Measurements from ENCODE around the gene UNC93A. TPM values are rescaled to one million over a fixed set of nuclear protein-coding genes. Genes with fewer than 3 reads are reported as not detected.
"Not testable (repeated sequence)": the region's sequence is repeated elsewhere in the genome, so short reads cannot be mapped to it uniquely, and the experiment has no call there.

The UNC93A gene
- total RNA-seq, 1 donor from 2014 or later, result not detected

DNA sequence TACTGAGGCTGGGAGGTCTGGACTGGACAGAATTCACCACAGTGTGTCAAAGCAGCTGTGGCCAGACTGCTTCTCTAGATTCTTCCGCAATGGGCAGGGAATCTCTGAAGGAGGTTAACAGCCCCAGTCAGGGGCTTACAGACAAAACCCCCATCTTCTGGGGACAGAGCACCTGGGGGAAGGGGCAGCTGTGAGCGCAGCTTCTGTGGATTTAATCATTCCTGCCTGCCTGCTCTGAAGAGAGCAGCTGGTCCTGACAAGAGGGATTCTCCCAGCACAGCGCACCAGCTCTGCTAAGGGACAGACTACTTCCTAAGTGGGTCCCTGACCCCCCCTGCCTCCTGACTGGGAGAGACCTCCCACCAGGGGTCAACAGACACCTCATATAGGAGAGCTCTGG is 32.5 kb upstream of the UNC93A start:
- TF ChIP-seq, protein P1, sequence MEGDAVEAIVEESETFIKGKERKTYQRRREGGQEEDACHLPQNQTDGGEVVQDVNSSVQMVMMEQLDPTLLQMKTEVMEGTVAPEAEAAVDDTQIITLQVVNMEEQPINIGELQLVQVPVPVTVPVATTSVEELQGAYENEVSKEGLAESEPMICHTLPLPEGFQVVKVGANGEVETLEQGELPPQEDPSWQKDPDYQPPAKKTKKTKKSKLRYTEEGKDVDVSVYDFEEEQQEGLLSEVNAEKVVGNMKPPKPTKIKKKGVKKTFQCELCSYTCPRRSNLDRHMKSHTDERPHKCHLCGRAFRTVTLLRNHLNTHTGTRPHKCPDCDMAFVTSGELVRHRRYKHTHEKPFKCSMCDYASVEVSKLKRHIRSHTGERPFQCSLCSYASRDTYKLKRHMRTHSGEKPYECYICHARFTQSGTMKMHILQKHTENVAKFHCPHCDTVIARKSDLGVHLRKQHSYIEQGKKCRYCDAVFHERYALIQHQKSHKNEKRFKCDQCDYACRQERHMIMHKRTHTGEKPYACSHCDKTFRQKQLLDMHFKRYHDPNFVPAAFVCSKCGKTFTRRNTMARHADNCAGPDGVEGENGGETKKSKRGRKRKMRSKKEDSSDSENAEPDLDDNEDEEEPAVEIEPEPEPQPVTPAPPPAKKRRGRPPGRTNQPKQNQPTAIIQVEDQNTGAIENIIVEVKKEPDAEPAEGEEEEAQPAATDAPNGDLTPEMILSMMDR (IDR thresholded peaks at IDR 0.05), result no peak
- H3K36me3 Mint-ChIP-seq (ENCODE audit: low read depth), result no peaks in the 10 kb centered on the region
- DNase-seq (no peak), ATAC-seq (ENCODE audit: low read depth) (no peak)
- peaks cover 13% of the 10 kb centered on the region for H3K9me3 Mint-ChIP-seq
- no peaks in the 10 kb centered on the region for H3K4me1 Mint-ChIP-seq
- H3K27ac Mint-ChIP-seq, result no peak overlapping the region
- POLR2A ChIA-PET, result no interaction called here
- H3K27me3 Mint-ChIP-seq, result peaks cover 30% of the 10 kb centered on the region
- H3K4me3 Mint-ChIP-seq, result no peak overlapping the region
- CTCF ChIA-PET, result interaction anchor here (0.6 kb wide), 1 partner anchor 29 kb away, joined by 3 read pairs; no protein-coding TSS in a partner anchor
- intact Hi-C loops (cut with micrococcal nuclease), result no loop called here

DNA sequence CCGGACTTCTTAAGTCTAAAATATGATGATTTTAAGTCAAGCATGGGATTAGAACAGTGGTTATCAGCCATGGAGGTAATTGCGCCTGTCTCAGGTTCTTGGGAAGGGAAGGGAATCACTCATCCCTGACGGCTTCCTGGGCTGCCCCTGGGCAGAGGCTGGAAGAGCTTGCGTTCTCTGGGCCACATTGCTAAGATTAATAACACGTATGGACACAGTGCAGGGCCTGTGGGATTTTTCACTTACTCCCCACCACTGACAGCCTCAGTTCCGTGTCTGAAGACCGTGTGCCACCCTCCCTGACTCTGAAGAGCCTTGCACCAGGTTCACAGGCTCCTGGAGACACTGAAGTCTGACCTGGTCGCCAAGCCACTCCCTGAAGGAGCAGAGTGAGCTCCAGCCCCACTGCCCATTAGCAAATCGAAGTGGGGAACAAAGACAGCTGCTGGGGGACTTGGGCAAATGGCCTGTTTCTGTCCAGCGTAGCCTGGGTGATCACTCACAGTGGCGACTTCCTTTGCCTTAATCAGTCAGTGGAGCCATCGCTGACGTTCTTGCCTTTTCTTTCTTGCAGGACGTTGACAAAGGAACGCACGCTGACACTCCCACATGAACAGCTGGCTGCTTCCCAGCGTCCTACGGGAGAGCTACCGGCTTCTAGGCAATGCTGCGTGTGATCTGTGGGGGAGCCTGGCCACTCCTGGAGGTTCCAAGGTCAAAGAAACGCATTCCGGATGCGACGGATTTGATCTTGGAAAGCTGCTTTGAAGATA is 24.9 kb upstream of the UNC93A start:
- H3K9me3 Mint-ChIP-seq; CTCF ChIA-PET; intact Hi-C loops (cut with micrococcal nuclease); H3K4me1 Mint-ChIP-seq; ATAC-seq (ENCODE audit: low read depth); H3K4me3 Mint-ChIP-seq; H3K27ac Mint-ChIP-seq; H3K36me3 Mint-ChIP-seq (ENCODE audit: low read depth); DNase-seq; POLR2A ChIA-PET: not testable (repeated sequence)
- H3K27me3 Mint-ChIP-seq, result peaks cover 27% of the 10 kb centered on the region

DNA sequence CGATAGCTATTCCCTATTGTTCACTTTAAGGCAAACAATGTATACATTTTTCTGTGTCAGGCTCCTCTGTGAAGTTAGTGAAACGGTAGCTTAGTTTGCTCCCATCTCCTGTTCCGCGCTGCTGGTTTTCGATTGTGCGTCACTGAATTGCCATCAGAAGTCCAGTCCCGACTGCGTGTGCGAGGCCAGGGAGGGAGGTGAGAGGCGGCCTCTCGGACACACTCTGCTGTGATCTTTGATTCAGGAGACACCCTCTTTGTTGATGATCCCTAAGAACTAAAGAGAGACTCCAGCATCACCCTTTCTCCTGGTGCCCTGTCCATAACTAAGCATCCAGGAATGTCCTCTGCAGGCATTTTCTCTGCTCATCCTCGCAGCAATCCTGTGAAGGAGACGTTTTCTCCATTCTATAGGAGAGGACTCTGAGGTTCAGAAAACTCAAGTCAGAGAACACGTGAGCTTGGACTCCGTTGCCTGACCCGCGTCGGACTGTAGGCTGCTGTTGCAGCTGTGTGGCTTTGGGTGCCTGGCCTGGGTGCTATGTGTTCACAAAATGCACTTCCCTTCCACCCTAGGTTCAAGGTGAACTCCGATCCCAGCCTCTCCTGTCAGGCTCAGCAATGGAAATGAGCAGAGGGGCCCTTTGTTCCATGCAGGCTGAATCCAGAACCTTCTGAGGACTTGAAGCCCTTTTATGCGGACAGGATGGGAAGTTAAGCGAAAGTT is 24.1 kb upstream of the UNC93A start:
- no peak for ATAC-seq (ENCODE audit: low read depth)

DNA sequence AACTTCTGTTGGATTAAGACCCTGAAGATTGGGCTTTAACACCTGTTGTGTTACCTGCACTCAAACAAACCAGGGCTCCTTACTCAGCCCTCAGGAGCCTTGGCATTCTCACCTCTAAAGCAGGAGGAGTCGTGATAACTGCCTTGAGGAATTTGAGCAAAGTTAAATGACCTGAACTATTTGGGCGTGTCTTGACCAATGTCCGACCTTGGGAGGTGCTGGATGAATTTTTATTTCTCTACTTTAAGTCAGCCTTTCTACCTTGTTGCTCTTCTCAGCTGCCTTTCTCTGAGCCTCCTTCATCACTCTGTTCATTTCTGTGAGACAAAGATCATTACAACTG is 23.6 kb upstream of the UNC93A start:
- peaks cover 24% of the 10 kb centered on the region for H3K27me3 Mint-ChIP-seq

More for the DNA sequence above, 24.1 kb upstream of the UNC93A start:
- DNase-seq, result no peak
- CTCF ChIA-PET, result no interaction called here
- no peak overlapping the region for H3K27ac Mint-ChIP-seq
- H3K27me3 Mint-ChIP-seq, result peaks cover 24% of the 10 kb centered on the region
- H3K36me3 Mint-ChIP-seq (ENCODE audit: low read depth), result no peaks in the 10 kb centered on the region
- H3K9me3 Mint-ChIP-seq, result peaks cover 5% of the 10 kb centered on the region
- intact Hi-C loops (cut with micrococcal nuclease), result no loop called here
- H3K4me3 Mint-ChIP-seq, result no peak overlapping the region
- POLR2A ChIA-PET, result no interaction called here
- TF ChIP-seq, protein P1 (IDR thresholded peaks at IDR 0.05), result no peak
- no peaks in the 10 kb centered on the region for H3K4me1 Mint-ChIP-seq

DNA sequence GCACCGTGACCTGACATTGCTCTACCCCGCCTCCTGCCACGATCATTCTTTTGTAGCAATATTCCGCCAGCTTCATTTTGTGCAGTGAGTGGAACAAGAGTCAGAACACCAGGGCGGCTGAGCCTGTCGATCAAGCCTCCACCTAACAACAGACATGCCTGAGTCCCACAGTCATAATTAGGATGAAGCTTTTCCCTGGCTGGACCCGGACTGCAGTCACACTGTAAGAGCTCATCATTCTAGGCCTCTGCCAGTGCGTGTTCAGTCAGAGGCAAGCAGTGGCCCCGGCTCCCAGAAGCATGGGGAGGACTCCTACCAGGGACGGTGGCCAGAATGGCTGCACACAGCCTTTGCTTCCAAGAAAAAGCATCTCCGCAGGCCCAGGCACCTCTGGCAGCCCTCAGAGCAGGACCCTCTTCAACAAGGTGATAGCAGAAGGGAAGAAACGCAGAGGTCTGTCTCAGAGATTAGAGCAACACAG is 23.2 kb upstream of the UNC93A start:
- intact Hi-C loops (cut with micrococcal nuclease), result no loop called here
- no peaks in the 10 kb centered on the region for H3K36me3 Mint-ChIP-seq (ENCODE audit: low read depth)
- ChIA-PET CTCF (no interaction called here), POLR2A (no interaction called here)
- DNase-seq (no peak), ATAC-seq (ENCODE audit: low read depth) (no peak)
- peaks cover 24% of the 10 kb centered on the region for H3K27me3 Mint-ChIP-seq
- no peaks in the 10 kb centered on the region for H3K4me1 Mint-ChIP-seq
- H3K4me3 Mint-ChIP-seq, result no peak overlapping the region
- H3K27ac Mint-ChIP-seq, result no peak overlapping the region
- TF ChIP-seq, protein P1 (IDR thresholded peaks at IDR 0.05), result no peak
- peaks cover under 1% of the 10 kb centered on the region for H3K9me3 Mint-ChIP-seq

More for the DNA sequence above, 23.6 kb upstream of the UNC93A start:
- CTCF ChIA-PET; POLR2A ChIA-PET; intact Hi-C loops (cut with micrococcal nuclease); H3K4me3 Mint-ChIP-seq; H3K27ac Mint-ChIP-seq; ATAC-seq (ENCODE audit: low read depth); H3K4me1 Mint-ChIP-seq; H3K9me3 Mint-ChIP-seq; H3K36me3 Mint-ChIP-seq (ENCODE audit: low read depth); DNase-seq: not testable (repeated sequence)

DNA sequence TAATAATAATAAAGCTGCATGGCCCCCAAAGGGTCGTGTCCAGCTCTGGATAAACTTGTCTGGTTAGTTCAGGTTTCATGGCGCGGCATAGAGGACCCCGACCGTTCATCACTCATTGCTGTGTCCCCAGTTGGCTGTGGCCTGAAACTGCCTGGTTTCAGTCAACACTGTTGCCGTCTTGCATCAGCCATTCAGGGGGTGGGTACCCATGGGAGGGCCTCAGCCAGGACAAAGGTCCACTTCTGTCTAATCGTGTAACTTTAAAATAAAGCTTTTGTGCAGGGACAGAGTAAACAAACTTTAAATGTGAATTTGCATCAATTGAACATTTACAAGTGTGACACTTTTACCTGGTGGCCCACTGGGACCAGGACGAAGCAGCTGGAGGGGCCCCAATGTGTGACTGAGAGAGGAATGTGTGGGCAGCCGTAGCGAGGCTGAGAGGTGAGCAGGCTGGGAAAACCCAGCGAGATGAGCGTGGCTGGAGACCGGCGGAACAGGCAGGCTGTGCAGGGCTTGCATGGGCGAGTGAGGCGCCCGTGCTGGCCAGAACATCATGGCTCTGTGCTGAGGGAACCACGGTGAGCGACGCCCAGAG is 22.3 kb upstream of the UNC93A start:
- peaks cover 19% of the 10 kb centered on the region for H3K27me3 Mint-ChIP-seq
- intact Hi-C loops (cut with micrococcal nuclease), result no loop called here
- POLR2A ChIA-PET, result interaction anchor here (0.7 kb wide), 1 partner anchor 279 kb away, joined by 3 read pairs; no protein-coding TSS in a partner anchor
- H3K4me3 Mint-ChIP-seq, result no peak overlapping the region
- TF ChIP-seq, protein P1 (IDR thresholded peaks at IDR 0.05), result no peak
- CTCF ChIA-PET, result no interaction called here
- no peaks in the 10 kb centered on the region for H3K9me3 Mint-ChIP-seq
- no peak for ATAC-seq (ENCODE audit: low read depth)
- H3K4me1 Mint-ChIP-seq, result no peaks in the 10 kb centered on the region
- DNase-seq, result no peak
- H3K36me3 Mint-ChIP-seq (ENCODE audit: low read depth), result no peaks in the 10 kb centered on the region
- no peak overlapping the region for H3K27ac Mint-ChIP-seq

Measured in activated B cell treated with CpG ODN at 0.5 μM for 24 hours (primary cell).